Effector memory CD4-positive, alpha-beta T cell (primary cell): ENCODE results near the gene KCNS3.

Experiments used
- DNase-seq, 3 donors: peaks; one replicate each; pipeline ENCODE4 v3.0.0-alpha.2; 2020
- H3K27ac ChIP-seq: 2 replicates; pipeline ENCODE4 v1.7.0; 2013; ENCODE audit warnings: mild to moderate bottlenecking, low read length, moderate library complexity; ENCODE audit not compliant: insufficient read depth, poor library complexity, severe bottlenecking
- H3K27me3 ChIP-seq: replicated peaks from 2 replicates; pipeline ENCODE4 v1.7.0; 2013; ENCODE audit warnings: mild to moderate bottlenecking, low read length; ENCODE audit not compliant: insufficient read depth, control insufficient read depth, poor library complexity, severe bottlenecking
- H3K36me3 ChIP-seq: 2 replicates; pipeline ENCODE4 v1.7.0; 2013; ENCODE audit warnings: mild to moderate bottlenecking, low read length, moderate library complexity; ENCODE audit not compliant: control insufficient read depth, insufficient read depth
- H3K4me1 ChIP-seq: 2 replicates; pipeline ENCODE4 v1.7.0; 2013; ENCODE audit warnings: low read length, mild to moderate bottlenecking; ENCODE audit not compliant: control insufficient read depth, insufficient read depth, poor library complexity, severe bottlenecking
- H3K4me3 ChIP-seq: 2 replicates; pipeline ENCODE4 v1.7.0; 2013; ENCODE audit warnings: low read length, low read depth, mild to moderate bottlenecking; ENCODE audit not compliant: insufficient read depth, poor library complexity, severe bottlenecking
- H3K9me3 ChIP-seq: 2 replicates; pipeline ENCODE4 v1.7.0; 2013; ENCODE audit warnings: mild to moderate bottlenecking, low read length, moderate library complexity; ENCODE audit not compliant: control insufficient read depth
- total RNA-seq, 3 donors: gene quantifications; one replicate each; lab custom pipeline; 2026; lab: John Stamatoyannopoulos, UW

KCNS3 gene, protein sequence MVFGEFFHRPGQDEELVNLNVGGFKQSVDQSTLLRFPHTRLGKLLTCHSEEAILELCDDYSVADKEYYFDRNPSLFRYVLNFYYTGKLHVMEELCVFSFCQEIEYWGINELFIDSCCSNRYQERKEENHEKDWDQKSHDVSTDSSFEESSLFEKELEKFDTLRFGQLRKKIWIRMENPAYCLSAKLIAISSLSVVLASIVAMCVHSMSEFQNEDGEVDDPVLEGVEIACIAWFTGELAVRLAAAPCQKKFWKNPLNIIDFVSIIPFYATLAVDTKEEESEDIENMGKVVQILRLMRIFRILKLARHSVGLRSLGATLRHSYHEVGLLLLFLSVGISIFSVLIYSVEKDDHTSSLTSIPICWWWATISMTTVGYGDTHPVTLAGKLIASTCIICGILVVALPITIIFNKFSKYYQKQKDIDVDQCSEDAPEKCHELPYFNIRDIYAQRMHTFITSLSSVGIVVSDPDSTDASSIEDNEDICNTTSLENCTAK
- 0 reads per million in 3 donors for total RNA-seq

DNA sequence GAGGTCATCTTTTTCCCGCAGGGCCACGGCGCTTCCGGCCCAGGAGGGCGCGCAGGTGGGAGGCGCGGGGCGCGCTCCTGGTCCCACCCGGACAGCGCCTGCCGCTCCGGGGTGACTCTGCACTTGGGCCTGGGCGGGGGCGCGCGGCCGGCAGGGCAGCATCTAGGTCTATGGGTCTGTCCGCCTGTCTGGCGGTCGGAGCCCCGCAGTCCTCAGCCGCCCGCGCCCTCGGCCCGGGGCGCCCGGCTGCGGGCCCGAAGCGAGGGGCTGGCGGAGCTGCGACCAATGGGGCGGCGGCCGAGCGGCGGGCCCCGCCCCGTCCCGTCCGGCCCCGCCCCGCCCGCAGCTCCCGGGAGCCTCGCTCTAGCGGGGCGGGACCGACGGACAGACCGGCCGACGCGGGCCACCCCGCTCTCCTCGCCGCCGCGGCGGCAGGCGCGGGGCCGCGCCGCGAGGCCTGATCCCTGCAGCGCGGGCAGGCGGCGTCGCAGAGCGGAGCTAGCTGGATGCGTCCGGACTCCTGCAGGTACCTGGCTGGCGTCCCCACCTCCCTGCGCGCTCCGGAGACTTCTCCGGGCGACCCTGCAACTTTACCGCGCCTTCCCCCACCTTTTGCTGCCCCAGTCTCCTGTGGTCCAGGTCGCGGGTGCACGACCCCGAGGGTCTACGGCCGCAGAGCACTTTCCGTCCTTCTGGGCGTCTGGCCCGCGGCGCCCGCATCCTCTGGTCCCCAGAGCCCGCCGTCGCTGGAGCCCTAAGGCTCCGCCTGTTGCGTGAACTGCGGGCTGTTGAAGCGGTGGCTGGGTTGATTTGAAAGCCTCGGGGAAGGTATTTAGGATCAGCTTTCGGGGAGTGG lies at the start of gene KCNS3:
Gene KCNS3, plus strand, starts transcription at position 387 of the 856 bp plus-strand sequence. CDS start 52,342 bp downstream, outside the sequence.
- DNase-seq = no peak
- Histone ChIP-seq H3K4me3 (peak within 1 kb of the TSS; percentile 23), H3K4me1 (peaks cover 7% of the 10 kb centered on the region), H3K27ac (no peak within 1 kb of the TSS), H3K27me3 (peaks cover 15% of the 10 kb centered on the region), H3K36me3 (no peaks in the 10 kb centered on the region), H3K9me3 (no peaks in the 10 kb centered on the region)

DNA sequence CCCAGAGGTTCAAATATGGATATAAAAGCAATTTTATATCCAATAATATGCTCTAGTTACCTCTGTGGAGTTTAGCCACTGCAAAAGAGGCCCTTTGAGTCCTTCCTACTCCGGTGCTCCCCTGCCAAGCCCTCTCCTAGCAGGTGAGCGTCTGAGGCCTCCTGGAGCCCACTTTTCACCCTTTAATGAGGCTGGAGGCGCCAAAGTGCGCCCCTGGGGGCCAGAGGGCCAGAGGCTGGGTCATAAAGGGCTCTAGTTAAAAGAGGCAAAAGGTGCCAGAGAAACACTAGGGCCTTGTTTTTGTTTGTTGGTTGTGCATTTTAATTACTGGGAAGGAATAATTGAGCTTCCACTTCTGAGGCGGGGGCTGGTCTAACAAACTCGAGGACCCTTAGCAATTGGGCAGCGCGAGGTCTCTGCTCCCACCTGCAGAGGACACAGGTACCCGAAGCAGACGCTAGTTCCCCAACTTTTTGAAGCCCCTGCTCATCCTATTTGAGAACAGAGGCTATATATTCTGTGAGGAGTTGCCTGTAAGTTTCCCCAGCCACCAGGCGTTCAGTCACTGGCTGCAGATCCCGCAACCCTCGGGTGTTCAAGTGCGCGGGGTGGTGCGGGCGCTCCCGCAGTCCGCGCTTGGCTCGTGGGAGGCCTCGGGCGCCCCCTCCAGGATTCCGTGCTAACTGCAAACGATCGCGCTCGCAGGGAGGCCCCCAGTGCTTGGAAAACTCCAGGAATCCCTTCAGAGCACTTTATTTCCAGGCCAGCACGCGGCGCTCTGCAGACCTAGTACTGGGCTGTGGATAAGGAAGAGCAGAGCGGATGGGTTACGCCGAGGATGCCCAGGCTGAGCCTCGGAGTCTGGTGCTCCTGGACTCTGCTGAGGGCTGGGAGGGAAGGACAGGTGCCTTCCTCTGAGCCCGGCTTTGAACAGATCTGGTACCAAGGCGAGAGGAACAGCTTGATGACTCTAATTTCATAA lies 48.1 kb upstream of the KCNS3 start:
- peaks cover 10% of the 10 kb centered on the region for H3K27me3 ChIP-seq
- no peak for DNase-seq
- no peaks in the 10 kb centered on the region for H3K4me1 ChIP-seq
- no peaks in the 10 kb centered on the region for H3K9me3 ChIP-seq
- H3K4me3 ChIP-seq = no peak overlapping the region
- no peak overlapping the region for H3K27ac ChIP-seq
- no peaks in the 10 kb centered on the region for H3K36me3 ChIP-seq

DNA sequence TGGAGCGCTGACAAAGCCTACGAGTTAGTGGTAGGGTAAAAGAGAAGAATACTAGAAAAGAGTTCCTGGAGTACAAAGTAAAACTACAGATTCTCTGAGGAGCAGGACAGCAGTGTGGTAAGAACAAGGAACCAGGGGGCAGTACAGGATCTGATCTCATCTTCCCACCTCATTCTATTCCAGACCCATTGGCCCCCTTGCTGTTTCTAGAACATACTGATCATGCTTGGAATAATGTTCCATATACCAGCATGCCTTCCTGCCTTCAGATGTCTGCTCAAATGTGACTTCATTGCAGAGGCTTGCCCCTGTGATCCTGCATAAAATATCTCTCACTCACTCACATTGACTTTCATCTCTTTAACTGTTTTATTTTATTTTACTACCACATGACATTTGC lies 43.0 kb upstream of the KCNS3 start:
- Histone ChIP-seq H3K36me3 (no peaks in the 10 kb centered on the region), H3K4me1 (no peaks in the 10 kb centered on the region), H3K4me3 (no peak overlapping the region), H3K27ac (no peak overlapping the region), H3K9me3 (no peaks in the 10 kb centered on the region), H3K27me3 (peaks cover 3% of the 10 kb centered on the region)
- no peak for DNase-seq

DNA sequence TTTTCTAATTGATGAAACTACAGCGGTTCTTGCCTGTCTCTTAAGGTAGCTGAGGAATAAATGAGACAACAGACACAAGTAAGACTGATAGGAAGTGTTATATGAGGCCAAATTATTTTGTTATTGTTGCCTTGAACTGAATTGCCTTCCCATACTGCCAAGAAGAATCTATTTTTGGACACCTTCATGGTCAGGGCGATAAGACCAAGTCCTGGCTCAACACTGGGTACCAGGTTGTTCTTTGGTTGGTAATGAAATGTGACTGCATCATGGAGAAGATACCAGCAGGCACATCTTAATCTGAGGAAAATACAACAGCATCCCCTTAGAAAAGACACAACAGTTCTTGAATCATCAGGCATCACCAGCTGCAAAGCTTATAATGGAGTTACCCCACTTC lies 38.5 kb upstream of the KCNS3 start:
- Histone ChIP-seq H3K9me3 (no peaks in the 10 kb centered on the region), H3K4me3 (no peak overlapping the region), H3K36me3 (no peaks in the 10 kb centered on the region), H3K27ac (no peak overlapping the region), H3K27me3 (no peaks in the 10 kb centered on the region), H3K4me1 (no peaks in the 10 kb centered on the region)
- DNase-seq = no peak

DNA sequence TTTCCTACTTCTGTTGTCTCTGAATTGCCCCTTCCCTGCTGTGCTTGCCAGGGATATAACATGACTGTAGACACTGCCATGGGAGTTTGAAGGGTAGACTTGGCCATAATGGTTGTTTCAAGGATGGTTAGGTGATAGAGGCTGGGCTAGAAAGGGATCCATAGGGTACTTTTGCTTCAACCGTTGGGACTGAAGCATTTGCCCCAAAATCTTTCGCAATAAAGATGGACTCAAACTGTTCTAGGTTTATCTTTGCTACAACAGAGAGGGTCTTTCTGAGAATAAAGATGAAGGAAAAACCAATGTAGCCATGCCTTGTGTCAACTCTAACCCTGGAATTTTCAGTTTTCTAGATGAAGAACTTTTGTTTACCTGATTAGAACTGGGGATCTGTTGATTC lies 35.0 kb upstream of the KCNS3 start:
- no peak for DNase-seq
- Histone ChIP-seq H3K27me3 (no peaks in the 10 kb centered on the region), H3K36me3 (no peaks in the 10 kb centered on the region), H3K27ac (no peak overlapping the region), H3K4me1 (no peaks in the 10 kb centered on the region), H3K4me3 (no peak overlapping the region), H3K9me3 (no peaks in the 10 kb centered on the region)

DNA sequence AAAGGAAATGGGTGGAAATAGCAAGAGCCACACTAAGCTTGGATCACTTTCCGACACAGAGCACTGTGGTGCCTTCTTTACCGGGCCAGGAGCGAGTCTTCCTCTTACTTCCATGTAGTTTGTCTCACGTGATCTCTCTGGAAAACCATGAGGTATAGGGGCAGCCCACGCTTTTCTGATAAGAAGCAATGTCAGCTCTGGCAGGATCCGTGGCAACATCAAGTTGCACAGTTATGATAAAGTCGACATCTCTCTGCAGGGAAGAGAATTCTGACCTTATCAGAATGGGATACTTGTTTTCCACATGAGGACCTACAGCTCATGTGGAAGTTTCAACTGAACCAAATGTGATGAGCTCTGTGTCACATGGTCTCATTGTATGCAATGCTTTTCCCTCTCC lies 32.7 kb upstream of the KCNS3 start:
- DNase-seq = no peak
- Histone ChIP-seq H3K36me3 (no peaks in the 10 kb centered on the region), H3K4me1 (no peaks in the 10 kb centered on the region), H3K27ac (no peak overlapping the region), H3K9me3 (no peaks in the 10 kb centered on the region), H3K4me3 (no peak overlapping the region), H3K27me3 (no peaks in the 10 kb centered on the region)

DNA sequence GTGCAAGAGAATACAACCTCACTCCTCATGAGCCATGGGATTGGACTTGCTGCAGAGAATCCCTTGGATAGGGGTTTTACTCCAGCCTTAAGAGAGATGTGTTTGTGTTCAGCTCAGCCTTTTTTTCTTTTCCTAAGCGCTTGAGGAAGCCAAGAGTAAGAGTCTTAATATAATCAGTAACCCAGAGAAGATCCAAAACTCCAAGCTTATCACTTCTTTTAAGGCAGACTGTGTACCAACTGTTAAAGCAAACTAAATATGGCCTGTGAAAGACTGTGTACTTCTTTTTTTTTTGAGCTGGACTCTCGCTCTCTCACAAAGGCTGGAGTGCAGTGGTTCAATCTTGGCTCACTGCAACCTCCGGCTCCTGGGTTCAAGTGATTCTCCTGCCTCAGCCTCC lies 31.8 kb upstream of the KCNS3 start:
- no peaks in the 10 kb centered on the region for H3K27me3 ChIP-seq
- no peaks in the 10 kb centered on the region for H3K36me3 ChIP-seq
- DNase-seq = no peak
- no peaks in the 10 kb centered on the region for H3K4me1 ChIP-seq
- H3K9me3 ChIP-seq = no peaks in the 10 kb centered on the region
- no peak overlapping the region for H3K4me3 ChIP-seq
- no peak overlapping the region for H3K27ac ChIP-seq

DNA sequence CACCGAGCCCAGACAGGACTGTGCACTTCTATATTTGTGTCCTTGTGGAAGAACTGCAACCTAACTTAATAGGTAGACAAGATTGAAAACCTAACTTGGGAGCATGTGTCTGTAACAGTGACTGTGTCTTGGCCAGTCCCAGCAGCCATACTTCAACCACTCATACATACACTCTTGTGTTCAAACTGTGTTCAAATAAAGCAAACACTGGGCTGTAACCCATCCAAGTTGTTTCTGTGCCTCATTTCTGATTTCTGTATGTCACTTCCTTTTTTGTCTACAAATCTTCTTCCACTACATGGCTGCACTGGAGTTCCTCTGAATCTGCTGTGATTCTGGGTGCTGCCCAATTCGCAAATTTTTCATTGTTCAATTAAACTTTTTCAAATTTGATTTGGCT lies 31.2 kb upstream of the KCNS3 start:
- H3K4me3 ChIP-seq = no peak overlapping the region
- H3K27ac ChIP-seq = no peak overlapping the region
- H3K36me3 ChIP-seq = no peaks in the 10 kb centered on the region
- no peaks in the 10 kb centered on the region for H3K27me3 ChIP-seq
- no peaks in the 10 kb centered on the region for H3K9me3 ChIP-seq
- DNase-seq = no peak
- no peaks in the 10 kb centered on the region for H3K4me1 ChIP-seq

DNA sequence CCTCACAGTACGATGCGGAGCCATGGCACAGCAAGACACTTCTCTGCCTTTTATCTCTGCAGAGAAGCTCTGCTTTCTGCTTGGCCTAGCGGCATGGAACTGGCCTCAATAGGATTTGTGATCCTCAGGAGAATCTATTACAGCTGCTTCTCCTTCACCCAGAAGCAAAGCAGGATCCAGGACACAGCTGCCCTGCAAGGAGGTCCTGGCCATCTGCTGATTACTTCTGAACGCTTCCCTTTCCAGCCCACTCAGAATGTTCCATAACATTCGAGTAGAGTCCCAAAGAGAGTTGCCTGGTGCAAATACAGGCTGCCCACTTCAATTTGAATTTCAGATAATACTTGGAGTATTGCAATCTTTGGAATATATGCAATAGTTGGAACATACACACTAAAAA lies 29.2 kb upstream of the KCNS3 start:
- Histone ChIP-seq H3K27ac (no peak overlapping the region), H3K4me1 (no peaks in the 10 kb centered on the region), H3K36me3 (no peaks in the 10 kb centered on the region), H3K4me3 (no peak overlapping the region), H3K9me3 (no peaks in the 10 kb centered on the region), H3K27me3 (no peaks in the 10 kb centered on the region)
- no peak for DNase-seq
